H1 (cell line): ENCODE results near the gene STX10. TPM values are rescaled to one million over a fixed set of nuclear protein-coding genes. Genes with fewer than 3 reads are reported as not detected.

Experiments used
- CTCF ChIA-PET: fragments of 300-600 bp; sonication (Branson Sonifier 250); formaldehyde crosslinking; loops from one replicate; lab custom pipeline; 2021; ENCODE audit not compliant: partially characterized antibody; lab: Charles Lee
- POLR2A ChIA-PET: fragments of 300-600 bp; sonication (Branson Sonifier 250); formaldehyde crosslinking; loops from one replicate; lab custom pipeline; 2021; ENCODE audit warnings: inconsistent platforms; ENCODE audit not compliant: partially characterized antibody; lab: Charles Lee
- DNase-seq, 2 experiments: peaks; one replicate each; pipeline versions ENCODE4 v3.0.0 to v3.0.0-alpha.2; 2010 to 2022; ENCODE audit warnings: low spot score in 2 of 2, low read depth in 1 of 2, mixed read lengths in 1 of 2
- FAIRE-seq: peaks from 2 replicates; lab custom pipeline; 2011; peaks lifted over from hg19 to GRCh38; lab: Jason Lieb, UNC
- H2AFZ ChIP-seq: 2 replicates; pipeline ENCODE4 v1.8.1; 2012; ENCODE audit warnings: low read length, inconsistent platforms
- H2AK5ac ChIP-seq: 2 replicates; pipeline ENCODE4 v1.6.1; 2013; ENCODE audit warnings: low read depth, low read length
- H2BK120ac ChIP-seq: replicated peaks from 2 replicates; pipeline ENCODE3; 2013; ENCODE audit warnings: low read depth, low read length, inconsistent platforms
- H2BK12ac ChIP-seq: 2 replicates; pipeline ENCODE4 v1.6.1; 2013; ENCODE audit warnings: low read depth, low read length
- H2BK15ac ChIP-seq: 2 replicates; pipeline ENCODE4 v1.6.1; 2013; ENCODE audit warnings: low read length
- H2BK20ac ChIP-seq: 2 replicates; pipeline ENCODE4 v1.6.1; 2013; ENCODE audit warnings: low read length
- H2BK5ac ChIP-seq: 2 replicates; pipeline ENCODE4 v1.6.1; 2013; ENCODE audit warnings: low read depth, low read length
- H3K14ac ChIP-seq: 2 replicates; pipeline ENCODE4 v1.6.1; 2013; ENCODE audit warnings: inconsistent platforms; ENCODE audit not compliant: insufficient read length
- H3K18ac ChIP-seq: 2 replicates; pipeline ENCODE4 v1.6.1; 2013; ENCODE audit warnings: low read length; ENCODE audit errors: extremely low read depth
- H3K23ac ChIP-seq: 2 replicates; pipeline ENCODE4 v1.6.1; 2013; ENCODE audit warnings: inconsistent platforms; ENCODE audit not compliant: insufficient read length
- H3K23me2 ChIP-seq: 2 replicates; pipeline ENCODE4 v1.6.1; 2013; ENCODE audit warnings: low read depth, low read length
- H3K27ac ChIP-seq: 2 replicates; pipeline ENCODE4 v1.6.1; 2011; ENCODE audit warnings: low read depth, low read length, inconsistent platforms
- H3K27me3 ChIP-seq, 4 experiments: replicated peaks in 1 of 4; 1 replicate in 1 of 4; 2 replicates in 3 of 4; pipeline versions ENCODE4 v1.6.1 to v1.8.1; 2011 to 2013; ENCODE audit warnings: low read length in 3 of 4, mild to moderate bottlenecking in 3 of 4, inconsistent platforms in 2 of 4, mixed read lengths in 2 of 4, moderate library complexity in 1 of 4; ENCODE audit not compliant: control insufficient read depth in 3 of 4, insufficient read depth in 3 of 4; ENCODE audit errors: extremely low read depth in 1 of 4
- H3K36me3 ChIP-seq, 4 experiments: 2 replicates each; pipeline versions ENCODE4 v1.6.1 to v1.8.1; 2011 to 2013; ENCODE audit warnings: mild to moderate bottlenecking in 4 of 4, low read length in 3 of 4, moderate library complexity in 2 of 4, control low read depth in 1 of 4, inconsistent platforms in 1 of 4; ENCODE audit not compliant: insufficient read depth in 4 of 4, control insufficient read depth in 2 of 4
- H3K4ac ChIP-seq: replicated peaks from 2 replicates; pipeline ENCODE3; 2013; ENCODE audit warnings: low read length, low read depth, mixed read lengths, inconsistent platforms; ENCODE audit not compliant: insufficient read length
- H3K4me1 ChIP-seq, 4 experiments: replicated peaks in 1 of 4; 1 replicate in 1 of 4; 2 replicates in 3 of 4; pipeline versions ENCODE4 v1.6.1 to v1.8.1; 2011 to 2013; ENCODE audit warnings: low read length in 3 of 4, inconsistent platforms in 2 of 4, mixed read lengths in 1 of 4; ENCODE audit not compliant: insufficient read depth in 4 of 4, control insufficient read depth in 3 of 4
- H3K4me2 ChIP-seq, 2 experiments: 2 replicates each; pipeline versions ENCODE4 v1.6.1 to v1.8.1; 2011 to 2013; ENCODE audit warnings: low read depth in 2 of 2, low read length in 2 of 2, control low read depth in 1 of 2, inconsistent platforms in 1 of 2, mild to moderate bottlenecking in 1 of 2; ENCODE audit not compliant: insufficient read depth in 1 of 2
- H3K4me3 ChIP-seq, 4 experiments: fragments of 200-600, 300-600 bp in 1 of 4; sonication (generic), shearing (Covaris generic), sonication (Bioruptor Twin) in 1 of 4; 2 replicates each; pipeline versions ENCODE4 v1.5.1 to v1.8.1; 2011 to 2016; ENCODE audit warnings: low read length in 4 of 4, low read depth in 3 of 4, control low read depth in 2 of 4, inconsistent platforms in 2 of 4, mild to moderate bottlenecking in 2 of 4, mixed read lengths in 1 of 4, moderate library complexity in 1 of 4; ENCODE audit not compliant: insufficient read depth in 2 of 4; ENCODE audit errors: extremely low read depth in 1 of 4
- H3K56ac ChIP-seq: replicated peaks from 2 replicates; pipeline ENCODE3; 2013; ENCODE audit warnings: low read depth, mild to moderate bottlenecking, mixed read lengths, low read length, inconsistent platforms; ENCODE audit not compliant: insufficient read length
- H3K79me1 ChIP-seq: 2 replicates; pipeline ENCODE4 v1.6.1; 2013; ENCODE audit warnings: low read depth, low read length, control low read depth
- H3K79me2 ChIP-seq, 2 experiments: 2 replicates each; pipeline versions ENCODE4 v1.6.1 to v1.8.1; 2012 to 2013; ENCODE audit warnings: low read length in 2 of 2, mild to moderate bottlenecking in 2 of 2, inconsistent platforms in 1 of 2; ENCODE audit not compliant: insufficient read depth in 2 of 2, control insufficient read depth in 1 of 2
- H3K9ac ChIP-seq, 4 experiments: replicated peaks in 1 of 4; 1 replicate in 1 of 4; 2 replicates in 3 of 4; pipeline versions ENCODE4 v1.6.1 to v1.8.1; 2011 to 2013; ENCODE audit warnings: low read depth in 3 of 4, low read length in 3 of 4, control low read depth in 2 of 4, mild to moderate bottlenecking in 2 of 4, moderate library complexity in 2 of 4, inconsistent platforms in 1 of 4; ENCODE audit errors: extremely low read depth in 1 of 4
- H3K9me3 ChIP-seq, 2 experiments: 2 replicates each; pipeline versions ENCODE4 v1.6.1 to v1.8.1; 2012 to 2013; ENCODE audit warnings: mild to moderate bottlenecking in 2 of 2, moderate library complexity in 2 of 2, control low read depth in 1 of 2, inconsistent platforms in 1 of 2, low read depth in 1 of 2, low read length in 1 of 2, mixed read lengths in 1 of 2; ENCODE audit not compliant: insufficient read depth in 2 of 2
- H4K20me1 ChIP-seq, 2 experiments: replicated peaks in 1 of 2; 2 replicates each; pipeline versions ENCODE3 to v1.8.1; 2011 to 2013; ENCODE audit warnings: inconsistent platforms in 2 of 2, low read length in 2 of 2, mild to moderate bottlenecking in 1 of 2; ENCODE audit not compliant: insufficient read depth in 2 of 2, control insufficient read depth in 1 of 2
- H4K5ac ChIP-seq: 2 replicates; pipeline ENCODE4 v1.6.1; 2013; ENCODE audit warnings: low read length, low read depth, mixed read lengths, inconsistent platforms; ENCODE audit not compliant: insufficient read length
- H4K8ac ChIP-seq: 2 replicates; pipeline ENCODE4 v1.8.0; 2013; ENCODE audit warnings: mild to moderate bottlenecking, moderate library complexity, low read length, inconsistent platforms; ENCODE audit not compliant: insufficient read depth; ENCODE audit errors: extremely low read depth
- H4K91ac ChIP-seq: replicated peaks from 2 replicates; pipeline ENCODE3; 2013; ENCODE audit warnings: low read length, mixed read lengths, inconsistent platforms; ENCODE audit not compliant: insufficient read length
- EGR1 ChIP-seq: IDR thresholded peaks from 2 replicates; pipeline ENCODE4 v1.6.1; 2011; ENCODE audit warnings: low read depth, low read length, borderline replicate concordance
- EZH2 ChIP-seq: fragments of 200-600 bp; sonication (generic); IDR thresholded peaks from 2 replicates; pipeline ENCODE4 v1.7.1; 2012; ENCODE audit warnings: low read depth, mild to moderate bottlenecking, moderate library complexity, low read length, inconsistent platforms; ENCODE audit not compliant: severe bottlenecking
- FOSL1 ChIP-seq: IDR thresholded peaks from 2 replicates; pipeline ENCODE4 v1.6.1; 2011; ENCODE audit warnings: mild to moderate bottlenecking, low read depth, low read length, moderate library complexity; ENCODE audit not compliant: insufficient read depth
- NANOG ChIP-seq: IDR thresholded peaks from 2 replicates; pipeline ENCODE4 v1.6.1; 2011; ENCODE audit warnings: low read length, low read depth, mild to moderate bottlenecking, inconsistent platforms; ENCODE audit not compliant: insufficient read depth, poor library complexity, severe bottlenecking
- PHF8 ChIP-seq: fragments of 200-600 bp; sonication (generic); conservative IDR thresholded peaks from 2 replicates; pipeline ENCODE4 v1.7.1; 2012; ENCODE audit warnings: low read depth, mild to moderate bottlenecking, inconsistent platforms, low read length, moderate library complexity
- POLR2A ChIP-seq, 2 experiments: IDR thresholded peaks; 1 replicate in 1 of 2; 2 replicates in 1 of 2; pipeline ENCODE4 v1.6.1; 2011; ENCODE audit warnings: low read depth in 2 of 2, low read length in 2 of 2, mild to moderate bottlenecking in 2 of 2; ENCODE audit errors: control extremely low read depth in 1 of 2
- SP2 ChIP-seq: IDR thresholded peaks from 2 replicates; pipeline ENCODE4 v1.6.1; 2012; ENCODE audit warnings: mild to moderate bottlenecking, low read length, inconsistent platforms
- SRF ChIP-seq: IDR thresholded peaks from 2 replicates; pipeline ENCODE4 v1.6.1; 2011; ENCODE audit warnings: mild to moderate bottlenecking, low read depth, low read length, moderate library complexity
- WGBS, 2 experiments: shearing (Covaris generic) in 1 of 2; methylation state at CpG; one replicate each; pipeline versions ENCODE4 v1.1.6 to v1.1.7; 2013 to 2015; ENCODE audit warnings: low lambda C conversion rate in 2 of 2, mixed read lengths in 2 of 2, inconsistent platforms in 1 of 2, low coverage in 1 of 2, missing lambda C conversion rate in 1 of 2; ENCODE audit not compliant: insufficient replicate concordance in 2 of 2, insufficient coverage in 1 of 2, insufficient read length in 1 of 2; ENCODE audit errors: extremely low coverage in 1 of 2, missing lambda C conversion rate in 1 of 2; 5-methylcytosine and 5-hydroxymethylcytosine counted together
- polyA plus RNA-seq, 7 experiments: library from polyadenylated mRNA; depleted of rRNA in 3 of 7; stranded (reverse) in 5 of 7; unstranded in 2 of 7; fragments of >200 nt in 5 of 7; fragments of 200-250 nt in 2 of 7; gene quantifications; 1 replicate in 5 of 7; 2 replicates in 1 of 7; 4 replicates in 1 of 7; pipeline versions ENCODE4 v1.2.1 to v1.2.3, GENCODE V29; 2011 to 2013; ENCODE audit warnings: missing spikeins in 2 of 7, mixed read lengths in 2 of 7
- total RNA-seq: library from RNA; stranded (reverse); fragmentation: NEBNext Ultra II Directional; extraction: Animal tissue kit (Norgen Biotek cat#: 25700); gene quantifications from 2 replicates; pipeline ENCODE4 v1.2.1, GENCODE V29; 2021

Gene STX10
- total and polyA plus RNA-seq, 2 of the 8 experiments (the other 6 are each of a cell fraction or from before 2014, with no cell fraction given) = 53.0 to 80.1 TPM

DNA sequence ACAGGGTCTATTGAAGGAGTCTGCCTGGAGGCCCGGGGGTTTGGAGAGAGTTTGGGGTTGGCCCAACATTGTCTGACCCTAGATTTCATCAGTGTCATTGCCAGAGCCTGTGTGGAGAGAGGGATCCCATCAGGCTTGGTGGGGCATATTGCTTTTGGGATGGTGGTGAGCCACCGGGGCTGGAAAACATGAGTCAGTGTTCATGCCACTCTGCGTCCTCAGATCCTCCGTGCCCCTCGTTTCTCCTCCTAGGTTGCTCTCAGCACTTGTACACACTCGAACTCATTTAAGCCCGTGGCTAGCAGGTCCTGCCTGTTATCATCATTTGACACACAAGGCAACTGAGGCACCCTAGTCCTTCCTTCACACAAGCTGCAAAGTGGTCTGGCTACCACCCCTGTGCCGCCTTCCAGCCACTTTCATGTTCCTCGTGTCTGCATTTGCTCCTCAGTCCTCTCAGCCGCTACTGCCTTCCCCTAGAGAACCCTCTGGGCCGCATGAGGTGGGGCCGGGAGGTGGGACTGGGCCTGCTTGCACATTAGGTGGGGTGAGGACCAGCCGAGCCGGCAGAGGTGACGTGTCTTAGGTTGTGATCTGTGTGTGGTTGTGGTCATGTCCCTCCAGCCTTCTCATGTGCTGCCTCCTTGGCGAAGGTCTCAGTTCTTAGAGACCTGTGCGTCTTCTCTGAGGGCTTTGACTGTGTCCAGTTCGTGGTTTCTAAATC, 28.5 kb downstream of the STX10 start:
- peak overlapping the region; percentile 15; the same call in 1 of the 2 replicates for H2AK5ac ChIP-seq
- no peak overlapping the region for H3K14ac ChIP-seq
- 87% methylated on average over 18 of the region's 18 CpGs; no CpG with 5 or more reads in 1 of the 2 experiments for WGBS, 2 experiments
- H3K4me1 ChIP-seq = peaks cover 14 to 36% (median 25%) of the 10 kb centered on the region in 4 experiments
- peaks cover 58 to 82% of the 10 kb centered on the region in 2 experiments for H3K79me2 ChIP-seq
- peak overlapping the region; percentile 48; the same call in 1 of the 2 replicates for H3K18ac ChIP-seq
- peaks cover 42% of the 10 kb centered on the region for H3K79me1 ChIP-seq
- H2BK120ac ChIP-seq = no peak overlapping the region
- no peak overlapping the region for H3K56ac ChIP-seq
- H3K27me3 ChIP-seq = no peaks in the 10 kb centered on the region
- no peak overlapping the region for H4K5ac ChIP-seq
- POLR2A ChIA-PET = interaction anchor here (0.6 to 19.5 kb wide), 9 partner anchors 11 to 156 kb away, joined by 3 to 228 read pairs (median 5); partner anchors contain the start of genes IER2, LYL1 and STX10
- H3K9ac ChIP-seq = no peak overlapping the region; a peak in 1 of 7 replicates
- CTCF ChIA-PET = interaction anchor here (1.6 to 2.8 kb wide), 3 partner anchors 20 to 156 kb away, joined by 4 to 7 read pairs (median 6); no protein-coding TSS in a partner anchor
- peak overlapping the region; percentile 78; the same call in 1 of the 2 replicates for H2BK5ac ChIP-seq
- H3K23me2 ChIP-seq = peaks cover 6% of the 10 kb centered on the region; the same call in 1 of the 2 replicates
- no peak overlapping the region; the same call in 1 of the 2 replicates for H3K27ac ChIP-seq
- no peak overlapping the region for H3K4ac ChIP-seq
- peaks cover 4 to 11% (median 6%) of the 10 kb centered on the region in 4 experiments; a peak in 5 of 8 replicates for H3K36me3 ChIP-seq
- peaks cover 54 to 59% of the 10 kb centered on the region in 2 experiments for H4K20me1 ChIP-seq
- no peak overlapping the region for H3K4me3 ChIP-seq
- H3K23ac ChIP-seq = no peak overlapping the region
- H2BK20ac ChIP-seq = no peak overlapping the region
- peak overlapping the region; percentile 90; the same call in 1 of the 2 replicates for H2BK12ac ChIP-seq
- FAIRE-seq (no peak), DNase-seq (no peak)
- H3K4me2 ChIP-seq = peak overlapping the region; percentile 5 to 81; a peak in 3 of 4 replicates
- TF ChIP-seq POLR2A (IDR thresholded peaks at IDR 0.05; ENCODE audit: control extremely low read depth in 1 of 2, low read depth in 2 of 2, low read length in 2 of 2) = peak in 1 of 2 experiments; percentile 11; a peak in 1 of 3 replicates
- TF ChIP-seq EZH2 = no peak
- TF ChIP-seq EGR1 = no peak
- TF ChIP-seq SRF = no peak
- no peak for TF ChIP-seq SP2
- TF ChIP-seq PHF8 = no peak
- no peak for TF ChIP-seq FOSL1
- no peak for TF ChIP-seq NANOG
- H2BK15ac ChIP-seq = no peak overlapping the region; the same call in 1 of the 2 replicates
- no peak overlapping the region; the same call in 1 of the 2 replicates for H4K8ac ChIP-seq
- H2AFZ ChIP-seq = no peak overlapping the region
- H3K9me3 ChIP-seq = no peaks in the 10 kb centered on the region
- no peak overlapping the region for H4K91ac ChIP-seq
